ENCODE results near the gene MSI2.

- TF ChIP-seq TAF1 (IDR thresholded peaks at IDR 0.05; ENCODE audit: borderline replicate concordance, low read depth, low read length): no peak
- no peak for TF ChIP-seq CTCF (IDR thresholded peaks at IDR 0.05)
- TF ChIP-seq RFX5 (IDR thresholded peaks at IDR 0.05; ENCODE audit: low read length): no peak
- no peak for TF ChIP-seq GATA2 (CRISPR knock-in tag; IDR thresholded peaks at IDR 0.05)
These were observed 189.6 kb downstream of the MSI2 start for GRCh38 chr17:57445772-57446472.
